Heart left ventricle (tissue), 13 donors: ENCODE results near the gene MRPS10.

Experiments used
- POLR2A ChIP-seq, 2 donors: fragments of 450-650 bp; IDR thresholded peaks; one replicate each; pipeline ENCODE4 v1.6.1; 2017; ENCODE audit warnings: antibody characterized with exemption in 2 of 2, mild to moderate bottlenecking in 2 of 2, moderate library complexity in 2 of 2
- TF ChIP-seq, protein P1 (sequence below), 12 donors: fragments of 200-600 bp; sonication (generic) in 4 of 12; IDR thresholded peaks; one replicate each; pipeline versions ENCODE4 v1.5.0 to v1.8.0; 2018 to 2022; ENCODE audit warnings: antibody characterized with exemption in 12 of 12, mild to moderate bottlenecking in 5 of 12
- donor health status: ischemic (EF 13 %, LVEDD 7.1; RV severe dilation, severe dysfunction).
- donor health status: DM: no; HTN: yes; CAD: no.
- donor health status: DM: no; HTN: no; CAD: no.
- donor health status: ischemic (EF 25% LVEDD 6.9; RV normal size, moderate dysfunction).
- donor health status: ischemic (EF 25% LVEDD 5.7; RV mildly dilated, moderate dysfunction).
- donor health status: ischemic (EF 35%, LVEDD 5.7; RV mildly dilated, moderate dysfunction).
- donor health status: nonischemic (EF 11% LVEDD 7.7; RV severe dilation, severe dysfunction).
- donor health status: DM: yes; HTN: yes; CAD: no.
- donor health status: PGD.
- donor health status: ischemic (EF 29% LVEDD 5.4; RV normal size, mild dysfunction).
- donor health status: nonischemic (EF 23%, LVEDD 6.1; RV moderate dilation, normal function).

DNA sequence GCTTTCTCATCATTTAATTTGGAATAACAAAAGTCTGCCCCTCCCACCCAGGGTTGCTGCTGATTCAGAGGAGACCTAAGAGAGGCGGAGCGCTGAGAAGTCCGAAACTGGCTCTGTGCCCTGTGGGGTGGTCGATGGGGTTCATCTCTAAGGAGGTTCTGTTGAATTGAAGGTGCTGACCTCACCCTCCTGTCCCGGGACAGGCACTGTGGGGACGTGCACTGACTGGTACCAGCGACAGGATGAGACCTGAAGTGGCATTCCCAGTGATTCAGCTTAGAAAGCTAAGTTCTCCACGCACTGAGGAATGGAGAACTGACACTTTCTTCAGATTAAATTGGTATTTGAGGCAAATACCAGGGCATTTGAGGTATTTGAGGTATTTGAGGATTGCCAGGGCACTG lies 24.2 kb downstream of the MRPS10 start:
- TF ChIP-seq, protein P1, sequence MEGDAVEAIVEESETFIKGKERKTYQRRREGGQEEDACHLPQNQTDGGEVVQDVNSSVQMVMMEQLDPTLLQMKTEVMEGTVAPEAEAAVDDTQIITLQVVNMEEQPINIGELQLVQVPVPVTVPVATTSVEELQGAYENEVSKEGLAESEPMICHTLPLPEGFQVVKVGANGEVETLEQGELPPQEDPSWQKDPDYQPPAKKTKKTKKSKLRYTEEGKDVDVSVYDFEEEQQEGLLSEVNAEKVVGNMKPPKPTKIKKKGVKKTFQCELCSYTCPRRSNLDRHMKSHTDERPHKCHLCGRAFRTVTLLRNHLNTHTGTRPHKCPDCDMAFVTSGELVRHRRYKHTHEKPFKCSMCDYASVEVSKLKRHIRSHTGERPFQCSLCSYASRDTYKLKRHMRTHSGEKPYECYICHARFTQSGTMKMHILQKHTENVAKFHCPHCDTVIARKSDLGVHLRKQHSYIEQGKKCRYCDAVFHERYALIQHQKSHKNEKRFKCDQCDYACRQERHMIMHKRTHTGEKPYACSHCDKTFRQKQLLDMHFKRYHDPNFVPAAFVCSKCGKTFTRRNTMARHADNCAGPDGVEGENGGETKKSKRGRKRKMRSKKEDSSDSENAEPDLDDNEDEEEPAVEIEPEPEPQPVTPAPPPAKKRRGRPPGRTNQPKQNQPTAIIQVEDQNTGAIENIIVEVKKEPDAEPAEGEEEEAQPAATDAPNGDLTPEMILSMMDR (IDR thresholded peaks at IDR 0.05): no peak
- TF ChIP-seq POLR2A (IDR thresholded peaks at IDR 0.05): no peak
